ENCODE measurements around the gene ZDHHC7. TPM values are rescaled to one million over a fixed set of nuclear protein-coding genes. Genes with fewer than 3 reads are reported as not detected.

Gene ZDHHC7
- total and polyA plus RNA-seq, 2 donors (not counting 1 experiment from before 2014, with no cell fraction given), result 96.4 to 135 TPM

DNA sequence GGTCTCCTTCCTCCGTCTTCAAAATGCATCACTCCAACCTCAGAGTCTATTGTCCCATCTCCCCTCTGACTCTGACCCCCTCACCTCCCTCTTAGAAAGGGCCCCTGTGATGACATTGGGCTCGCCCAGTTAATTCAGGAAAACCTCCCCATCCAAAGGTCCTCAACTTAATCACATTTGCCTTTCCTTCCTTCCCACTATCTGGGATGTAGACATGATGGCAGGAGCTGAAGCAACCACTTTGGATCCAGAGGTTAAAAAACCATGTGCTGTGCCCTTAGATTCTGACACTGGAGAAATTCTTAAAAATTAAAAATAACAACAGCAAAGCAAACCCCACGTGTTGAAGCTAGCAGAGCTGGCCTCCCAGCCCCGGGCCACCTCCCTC is 80.2 kb downstream of the ZDHHC7 start:
- peaks cover 25% of the 10 kb centered on the region for H3K4me1 ChIP-seq (ENCODE audit: control insufficient read depth, extremely low read depth, insufficient read depth, low read length)
- H4K20me1 ChIP-seq (ENCODE audit: control insufficient read depth, extremely low read depth, insufficient read depth, low read length), result no peaks in the 10 kb centered on the region
- H3K27ac ChIP-seq (ENCODE audit: insufficient read depth, low read length), result no peak overlapping the region
- no peak overlapping the region for H3K9ac ChIP-seq (ENCODE audit: insufficient read depth, low read length)
- H3K4me2 ChIP-seq (ENCODE audit: extremely low read depth, insufficient read depth, low read length), result no peak overlapping the region
- no peaks in the 10 kb centered on the region for H3K79me2 ChIP-seq (ENCODE audit: control insufficient read depth, insufficient read depth, low read length)
- H3K36me3 ChIP-seq (ENCODE audit: control insufficient read depth, insufficient read depth, low read length), result no peaks in the 10 kb centered on the region
- H2AFZ ChIP-seq (ENCODE audit: low read length), result no peak overlapping the region
- H3K9me3 ChIP-seq (ENCODE audit: control insufficient read depth, insufficient read depth, low read depth, low read length), result no peaks in the 10 kb centered on the region
- H3K4me3 ChIP-seq (replicated peaks in 1 of 4; ENCODE audit: control extremely low read depth in 1 of 4, insufficient read depth in 1 of 4, low read depth in 3 of 4, low read length in 4 of 4), result no peak overlapping the region
- TF ChIP-seq, protein P1, sequence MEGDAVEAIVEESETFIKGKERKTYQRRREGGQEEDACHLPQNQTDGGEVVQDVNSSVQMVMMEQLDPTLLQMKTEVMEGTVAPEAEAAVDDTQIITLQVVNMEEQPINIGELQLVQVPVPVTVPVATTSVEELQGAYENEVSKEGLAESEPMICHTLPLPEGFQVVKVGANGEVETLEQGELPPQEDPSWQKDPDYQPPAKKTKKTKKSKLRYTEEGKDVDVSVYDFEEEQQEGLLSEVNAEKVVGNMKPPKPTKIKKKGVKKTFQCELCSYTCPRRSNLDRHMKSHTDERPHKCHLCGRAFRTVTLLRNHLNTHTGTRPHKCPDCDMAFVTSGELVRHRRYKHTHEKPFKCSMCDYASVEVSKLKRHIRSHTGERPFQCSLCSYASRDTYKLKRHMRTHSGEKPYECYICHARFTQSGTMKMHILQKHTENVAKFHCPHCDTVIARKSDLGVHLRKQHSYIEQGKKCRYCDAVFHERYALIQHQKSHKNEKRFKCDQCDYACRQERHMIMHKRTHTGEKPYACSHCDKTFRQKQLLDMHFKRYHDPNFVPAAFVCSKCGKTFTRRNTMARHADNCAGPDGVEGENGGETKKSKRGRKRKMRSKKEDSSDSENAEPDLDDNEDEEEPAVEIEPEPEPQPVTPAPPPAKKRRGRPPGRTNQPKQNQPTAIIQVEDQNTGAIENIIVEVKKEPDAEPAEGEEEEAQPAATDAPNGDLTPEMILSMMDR (conservative IDR thresholded peaks at IDR 0.05 in 1 of 2, IDR thresholded peaks at IDR 0.05 in 1 of 2; ENCODE audit: low read depth in 1 of 2, low read length in 2 of 2), result no peak
- TF ChIP-seq EZH2 (IDR thresholded peaks at IDR 0.05; ENCODE audit: low read length, missing control alignments), result no peak
- H3K27me3 ChIP-seq (ENCODE audit: control insufficient read depth, insufficient read depth, low read length), result no peaks in the 10 kb centered on the region
- DNase-seq (ENCODE audit: low read depth in 2 of 2), result no peak

DNA sequence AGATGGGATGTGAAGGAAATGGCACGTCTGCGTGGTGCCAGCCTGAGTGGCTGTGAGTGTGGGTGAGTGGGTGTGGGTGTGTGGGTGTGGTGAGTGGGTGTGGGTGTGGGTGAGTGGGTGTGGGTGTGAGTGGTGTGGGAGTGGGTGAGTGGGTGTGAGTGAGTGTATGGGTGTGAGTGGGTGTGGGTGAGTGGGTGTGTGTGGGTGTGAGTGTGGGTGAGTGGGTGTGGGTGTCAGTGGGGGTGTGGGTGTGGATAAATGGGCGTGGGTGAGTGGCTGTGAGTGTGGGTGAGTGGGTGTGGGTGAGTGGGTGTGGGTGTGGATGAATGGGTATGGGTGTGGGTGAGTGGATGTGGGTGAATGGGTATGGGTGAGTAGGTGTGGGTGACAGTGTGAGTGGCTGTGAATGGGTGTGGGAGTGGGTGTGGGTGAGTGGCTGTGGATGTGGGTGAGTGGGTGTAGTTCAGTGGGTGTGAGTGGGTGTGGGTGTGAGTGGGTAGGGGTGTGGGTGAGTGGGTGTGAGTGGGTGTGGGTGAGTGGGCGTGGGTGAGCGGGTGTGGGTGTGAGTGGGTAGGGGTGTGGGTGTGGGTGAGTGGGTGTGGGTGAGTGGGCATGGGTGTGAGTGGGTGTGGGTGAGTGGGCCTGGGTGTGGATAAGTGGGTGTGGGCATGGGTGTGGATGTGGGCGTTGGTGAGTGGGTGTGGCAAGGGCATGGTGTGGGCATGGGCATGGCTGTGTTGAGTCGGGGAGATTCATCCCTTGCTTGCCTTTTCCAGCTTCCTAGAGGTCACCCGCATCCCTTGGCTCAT is 80.8 kb downstream of the ZDHHC7 start:
- H3K36me3 ChIP-seq (ENCODE audit: control insufficient read depth, insufficient read depth, low read length), result no peaks in the 10 kb centered on the region
- TF ChIP-seq, protein P1 (conservative IDR thresholded peaks at IDR 0.05 in 1 of 2, IDR thresholded peaks at IDR 0.05 in 1 of 2; ENCODE audit: low read depth in 1 of 2, low read length in 2 of 2), result no peak
- no peak for TF ChIP-seq EZH2 (IDR thresholded peaks at IDR 0.05; ENCODE audit: low read length, missing control alignments)
- no peaks in the 10 kb centered on the region for H3K27me3 ChIP-seq (ENCODE audit: control insufficient read depth, insufficient read depth, low read length)
- no peak overlapping the region for H3K4me3 ChIP-seq (replicated peaks in 1 of 4; ENCODE audit: control extremely low read depth in 1 of 4, insufficient read depth in 1 of 4, low read depth in 3 of 4, low read length in 4 of 4)
- peaks cover 25% of the 10 kb centered on the region for H3K4me1 ChIP-seq (ENCODE audit: control insufficient read depth, extremely low read depth, insufficient read depth, low read length)
- no peaks in the 10 kb centered on the region for H3K79me2 ChIP-seq (ENCODE audit: control insufficient read depth, insufficient read depth, low read length)
- no peak overlapping the region for H3K4me2 ChIP-seq (ENCODE audit: extremely low read depth, insufficient read depth, low read length)
- no peak overlapping the region for H2AFZ ChIP-seq (ENCODE audit: low read length)
- no peak for DNase-seq (ENCODE audit: low read depth in 2 of 2)
- H3K9ac ChIP-seq (ENCODE audit: insufficient read depth, low read length), result no peak overlapping the region
- no peak overlapping the region for H3K27ac ChIP-seq (ENCODE audit: insufficient read depth, low read length)
- no peaks in the 10 kb centered on the region for H4K20me1 ChIP-seq (ENCODE audit: control insufficient read depth, extremely low read depth, insufficient read depth, low read length)
- H3K9me3 ChIP-seq (ENCODE audit: control insufficient read depth, insufficient read depth, low read depth, low read length), result no peaks in the 10 kb centered on the region

DNA sequence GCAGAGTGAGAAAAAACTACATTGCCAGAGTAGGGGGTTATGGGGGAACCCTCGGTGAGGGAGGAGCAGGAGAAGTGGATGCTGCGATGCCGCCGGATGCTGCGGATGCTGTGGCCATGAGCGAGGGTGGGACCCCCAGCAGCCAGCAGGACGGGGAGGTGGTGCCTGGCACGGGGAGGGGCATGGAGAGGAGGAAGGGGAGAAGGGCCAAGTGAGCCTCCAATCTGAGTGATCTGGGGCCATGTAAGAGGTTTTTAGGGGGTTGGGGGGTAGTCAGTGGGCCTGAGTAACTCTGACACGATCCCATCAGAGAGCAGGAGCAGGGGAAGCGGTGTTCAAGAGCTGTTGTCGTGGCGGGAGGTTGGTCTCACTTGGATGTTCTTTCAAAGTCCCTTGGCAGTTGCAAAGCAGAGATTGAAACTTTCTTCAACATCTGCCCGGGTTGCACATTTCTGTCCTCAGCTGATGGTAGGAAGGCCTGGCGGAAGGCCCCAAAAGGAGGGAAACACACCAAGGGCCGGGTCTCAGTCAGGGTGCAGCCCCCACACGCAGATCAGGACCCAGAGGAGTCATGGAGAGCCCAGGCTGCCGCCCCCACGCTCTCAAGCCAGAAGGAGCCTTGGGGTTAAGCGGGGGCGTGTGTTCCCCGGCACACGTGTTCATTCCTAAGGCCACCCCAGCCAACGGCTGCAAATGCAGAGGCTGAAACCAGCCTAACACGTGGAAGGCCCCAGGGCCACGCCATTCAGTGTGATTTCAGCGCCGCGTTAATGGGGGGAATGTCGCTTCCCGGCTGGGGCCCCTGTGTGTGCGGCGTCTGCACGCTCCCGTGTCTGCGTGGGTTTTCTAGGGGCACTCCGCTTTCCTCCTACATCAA is 81.7 kb downstream of the ZDHHC7 start:
- DNase-seq (ENCODE audit: low read depth in 2 of 2), result no peak
- no peaks in the 10 kb centered on the region for H3K36me3 ChIP-seq (ENCODE audit: control insufficient read depth, insufficient read depth, low read length)
- no peak overlapping the region for H3K9ac ChIP-seq (ENCODE audit: insufficient read depth, low read length)
- no peaks in the 10 kb centered on the region for H3K9me3 ChIP-seq (ENCODE audit: control insufficient read depth, insufficient read depth, low read depth, low read length)
- no peaks in the 10 kb centered on the region for H3K79me2 ChIP-seq (ENCODE audit: control insufficient read depth, insufficient read depth, low read length)
- H2AFZ ChIP-seq (ENCODE audit: low read length), result no peak overlapping the region
- H3K27ac ChIP-seq (ENCODE audit: insufficient read depth, low read length), result no peak overlapping the region
- no peak for TF ChIP-seq EZH2 (IDR thresholded peaks at IDR 0.05; ENCODE audit: low read length, missing control alignments)
- TF ChIP-seq, protein P1 (conservative IDR thresholded peaks at IDR 0.05 in 1 of 2, IDR thresholded peaks at IDR 0.05 in 1 of 2; ENCODE audit: low read depth in 1 of 2, low read length in 2 of 2), result no peak
- H3K4me2 ChIP-seq (ENCODE audit: extremely low read depth, insufficient read depth, low read length), result no peak overlapping the region
- no peaks in the 10 kb centered on the region for H4K20me1 ChIP-seq (ENCODE audit: control insufficient read depth, extremely low read depth, insufficient read depth, low read length)
- no peaks in the 10 kb centered on the region for H3K27me3 ChIP-seq (ENCODE audit: control insufficient read depth, insufficient read depth, low read length)
- peaks cover 25% of the 10 kb centered on the region for H3K4me1 ChIP-seq (ENCODE audit: control insufficient read depth, extremely low read depth, insufficient read depth, low read length)
- no peak overlapping the region for H3K4me3 ChIP-seq (replicated peaks in 1 of 4; ENCODE audit: control extremely low read depth in 1 of 4, insufficient read depth in 1 of 4, low read depth in 3 of 4, low read length in 4 of 4)
